ENCODE results near the gene GRHL3.

GRHL3 gene

GRCh38 chr1:24341260-24341659 is 22.1 kb downstream of the GRHL3 start:
- no peak for DNase-seq (ENCODE audit: low read depth in 2 of 2, low spot score in 1 of 2)

GRCh38 chr1:24343412-24344089 is 24.4 kb downstream of the GRHL3 start:
- no peak for DNase-seq (ENCODE audit: low read depth in 2 of 2, low spot score in 1 of 2)

- DNase-seq (ENCODE audit: low read depth in 2 of 2, low spot score in 1 of 2) = no peak
Observed at GRCh38 chr1:24344090-24344742, 25.1 kb downstream of the GRHL3 start.

GRCh38 chr1:24345334-24345733 is 26.2 kb downstream of the GRHL3 start:
- no peak for DNase-seq (ENCODE audit: low read depth in 2 of 2, low spot score in 1 of 2)

- no peak for DNase-seq (ENCODE audit: low read depth in 2 of 2, low spot score in 1 of 2)
Observed at GRCh38 chr1:24347159-24347934, 28.2 kb downstream of the GRHL3 start.

- DNase-seq (ENCODE audit: low read depth in 2 of 2, low spot score in 1 of 2) = no peak
Observed at GRCh38 chr1:24348196-24348595, 29.0 kb downstream of the GRHL3 start.

GRCh38 chr1:24349891-24350290 is 30.7 kb downstream of the GRHL3 start:
- no peak for DNase-seq (ENCODE audit: low read depth in 2 of 2, low spot score in 1 of 2)

GRCh38 chr1:24351247-24351646 is 32.1 kb downstream of the GRHL3 start:
- DNase-seq (ENCODE audit: low read depth in 2 of 2, low spot score in 1 of 2) = no peak

- DNase-seq (ENCODE audit: low read depth in 2 of 2, low spot score in 1 of 2) = no peak
Observed at GRCh38 chr1:24351918-24352627, 32.9 kb downstream of the GRHL3 start.

GRCh38 chr1:24353292-24353891 is 34.2 kb downstream of the GRHL3 start:
- no peak for DNase-seq (ENCODE audit: low read depth in 2 of 2, low spot score in 1 of 2)

GRCh38 chr1:24355466-24355865 is 36.3 kb downstream of the GRHL3 start:
- DNase-seq (ENCODE audit: low read depth in 2 of 2, low spot score in 1 of 2) = no peak

GRCh38 chr1:24357038-24357437 is 37.9 kb downstream of the GRHL3 start:
- no peak for DNase-seq (ENCODE audit: low read depth in 2 of 2, low spot score in 1 of 2)

GRCh38 chr1:24360681-24361080 is 41.5 kb downstream of the GRHL3 start:
- no peak for DNase-seq (ENCODE audit: low read depth in 2 of 2, low spot score in 1 of 2)

- DNase-seq (ENCODE audit: low read depth in 2 of 2, low spot score in 1 of 2) = no peak
Observed at GRCh38 chr1:24361811-24362210, 42.7 kb downstream of the GRHL3 start.

GRCh38 chr1:24362396-24362795 is 43.2 kb downstream of the GRHL3 start:
- DNase-seq (ENCODE audit: low read depth in 2 of 2, low spot score in 1 of 2) = no peak

- no peak for DNase-seq (ENCODE audit: low read depth in 2 of 2, low spot score in 1 of 2)
Observed at GRCh38 chr1:24362982-24363614, 43.9 kb downstream of the GRHL3 start.

- no peak for DNase-seq (ENCODE audit: low read depth in 2 of 2, low spot score in 1 of 2)
Observed at GRCh38 chr1:24363994-24364393, 44.8 kb downstream of the GRHL3 start.

GRCh38 chr1:24364605-24364974 is 45.4 kb downstream of the GRHL3 start:
- DNase-seq (ENCODE audit: low read depth in 2 of 2, low spot score in 1 of 2) = no peak

GRCh38 chr1:24364975-24365678 is 46.0 kb downstream of the GRHL3 start:
- no peak for DNase-seq (ENCODE audit: low read depth in 2 of 2, low spot score in 1 of 2)

- no peak for DNase-seq (ENCODE audit: low read depth in 2 of 2, low spot score in 1 of 2)
Observed at GRCh38 chr1:24366707-24367106, 47.5 kb downstream of the GRHL3 start.
